Activated CD8-positive, alpha-beta memory T cell treated with anti-CD3 and anti-CD28 coated beads, Interleukin-2, amount 50 U/mL, for 4 hours (primary cell): Measurements from ENCODE around the gene METTL27.
"Not testable (repeated sequence)": the region's sequence is repeated elsewhere in the genome, so short reads cannot be mapped to it uniquely, and the experiment has no call there.

ENCODE experiments used
- DNase-seq: peaks from one replicate; pipeline ENCODE4 v3.0.0-alpha.2; 2020

METTL27 gene

DNA sequence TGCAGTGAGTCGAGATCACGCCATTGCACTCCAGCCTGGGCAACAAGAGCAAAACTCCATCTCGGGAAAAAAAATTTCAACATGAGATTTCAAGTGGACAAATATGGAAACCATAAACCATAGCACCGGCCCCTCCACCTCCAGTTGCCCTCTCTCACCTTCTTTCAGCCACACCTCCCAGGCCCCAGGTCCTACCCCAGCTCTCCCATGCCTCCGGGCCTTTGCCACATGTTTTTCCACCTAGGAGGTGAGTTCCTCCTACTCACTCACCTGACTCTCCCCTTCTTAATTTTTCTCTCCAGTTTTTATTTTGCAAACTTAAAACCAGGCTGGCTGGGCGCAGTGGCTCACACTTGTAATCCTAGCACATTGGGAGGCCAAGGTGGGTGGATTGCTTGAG lies 25.2 kb downstream of the METTL27 start:
- no peak for DNase-seq

DNA sequence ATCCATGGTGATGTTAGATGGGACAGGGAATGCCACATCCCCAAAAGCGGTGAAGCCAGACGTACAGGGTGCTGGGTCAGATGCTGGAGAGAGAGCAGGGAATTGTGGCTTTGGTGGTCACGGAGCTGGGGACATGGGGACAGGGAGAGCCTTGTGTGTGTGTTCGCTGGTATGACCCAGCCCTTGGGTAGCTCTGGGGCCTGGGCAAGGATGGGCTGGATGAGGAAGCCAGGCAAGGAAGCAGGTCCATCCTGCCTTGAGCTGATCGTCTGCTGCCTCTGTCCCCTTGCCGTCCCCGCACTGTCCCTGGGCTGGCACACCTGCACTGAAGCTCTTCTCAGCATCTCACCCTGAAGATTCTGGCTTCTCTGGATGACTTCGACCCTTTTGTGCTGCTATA lies 26.9 kb downstream of the METTL27 start:
- no peak for DNase-seq

DNA sequence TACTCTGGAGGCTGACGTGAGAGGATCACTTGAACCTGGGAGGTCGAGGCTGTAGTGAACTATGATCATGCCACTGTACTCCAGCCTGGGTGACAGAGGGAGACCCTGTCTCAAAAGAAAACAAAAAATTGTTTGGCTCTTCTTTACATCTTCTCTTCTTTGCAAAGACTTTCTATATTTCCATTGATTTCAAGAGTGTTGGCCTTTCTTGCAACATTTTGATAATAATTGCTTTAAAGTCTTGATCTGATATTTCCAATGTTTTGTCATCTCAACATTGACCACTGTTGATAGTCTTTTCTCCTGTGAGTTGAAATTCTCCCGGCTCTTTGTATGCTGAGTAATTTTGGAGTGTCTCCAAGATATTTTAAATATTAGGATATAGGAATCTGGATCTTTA lies 29.3 kb downstream of the METTL27 start:
- no peak for DNase-seq

DNA sequence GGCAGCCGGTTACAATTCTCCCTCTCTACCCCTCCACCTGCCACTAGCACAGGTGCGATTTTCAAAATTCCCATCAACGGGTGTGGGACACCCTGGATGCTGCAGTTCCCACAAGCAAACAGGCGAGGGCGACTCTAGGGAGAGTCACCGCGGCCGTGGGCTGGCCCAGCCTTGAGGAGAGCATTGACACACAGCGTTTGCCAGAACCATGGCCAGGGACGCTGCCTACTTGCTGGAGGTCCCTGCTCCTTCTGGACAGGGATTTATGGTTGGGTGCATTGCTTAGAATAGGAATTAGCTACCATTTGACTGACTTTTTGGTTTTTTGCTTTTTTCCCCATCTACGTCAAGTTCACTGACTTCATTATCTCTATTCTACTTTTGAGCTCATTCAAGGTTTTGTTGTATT lies 30.6 kb downstream of the METTL27 start:
- DNase-seq: peak; percentile 38

DNA sequence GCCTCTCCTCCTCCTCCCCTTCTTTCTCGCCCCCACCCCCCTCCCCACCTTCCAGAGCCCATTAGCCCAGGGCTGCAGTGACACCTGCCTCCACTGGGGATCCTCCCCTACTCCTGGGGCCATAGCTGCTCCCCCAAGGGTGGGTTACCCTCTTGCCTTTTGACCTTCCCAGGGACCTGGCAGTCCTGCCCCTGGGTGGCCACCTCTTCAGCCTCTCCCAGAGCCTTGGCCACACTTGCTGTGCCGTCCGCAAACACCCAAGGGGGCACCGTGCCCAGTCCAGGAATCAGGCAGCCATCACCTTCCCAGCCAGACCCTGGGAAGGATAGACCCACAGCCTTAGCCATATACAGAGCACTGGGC lies 31.3 kb downstream of the METTL27 start:
- no peak for DNase-seq

DNA sequence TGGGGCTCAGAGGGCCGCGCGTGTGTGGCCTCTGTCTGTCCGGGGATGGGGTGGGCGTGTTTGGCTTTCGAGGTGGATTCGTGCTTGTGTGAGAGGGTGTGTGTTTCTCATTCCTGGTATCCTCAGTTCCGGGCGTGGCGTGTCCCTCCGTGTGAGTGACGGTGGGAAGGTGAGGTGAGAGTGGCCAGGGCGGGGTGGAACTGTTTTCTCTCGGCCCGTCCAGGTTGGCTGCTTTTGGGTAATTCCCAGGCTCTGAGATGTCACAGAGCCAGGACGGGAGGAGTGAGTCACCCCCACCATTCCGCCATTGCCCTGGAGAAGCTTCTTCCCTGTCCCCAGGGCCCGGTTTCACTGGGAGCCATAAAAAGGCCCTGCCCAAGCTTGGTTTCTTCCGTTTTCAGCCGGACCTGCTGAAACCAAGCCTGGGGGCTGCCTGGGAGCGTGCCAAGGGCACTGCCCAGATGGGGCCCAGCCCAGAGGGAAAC lies 32.8 kb downstream of the METTL27 start:
- DNase-seq: no peak

DNA sequence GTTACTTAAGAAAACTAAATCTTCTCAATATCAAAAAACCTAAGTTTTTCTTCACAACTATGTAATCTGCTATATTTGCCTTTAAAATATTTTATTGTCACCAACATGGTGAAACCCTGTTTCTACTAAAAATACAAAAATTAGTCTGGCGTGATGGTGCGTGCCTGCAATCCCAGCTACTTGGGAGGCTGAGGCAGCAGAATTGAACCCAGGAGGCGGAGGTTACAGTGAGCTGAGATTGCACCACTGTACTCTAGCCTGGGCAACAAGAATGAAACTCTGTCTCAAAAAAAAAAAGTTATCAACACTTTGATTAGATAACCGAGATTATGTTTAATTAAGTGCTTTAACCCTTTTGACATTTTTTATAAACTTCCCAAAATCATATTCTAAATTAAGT lies 39.9 kb downstream of the METTL27 start:
- no peak for DNase-seq

DNA sequence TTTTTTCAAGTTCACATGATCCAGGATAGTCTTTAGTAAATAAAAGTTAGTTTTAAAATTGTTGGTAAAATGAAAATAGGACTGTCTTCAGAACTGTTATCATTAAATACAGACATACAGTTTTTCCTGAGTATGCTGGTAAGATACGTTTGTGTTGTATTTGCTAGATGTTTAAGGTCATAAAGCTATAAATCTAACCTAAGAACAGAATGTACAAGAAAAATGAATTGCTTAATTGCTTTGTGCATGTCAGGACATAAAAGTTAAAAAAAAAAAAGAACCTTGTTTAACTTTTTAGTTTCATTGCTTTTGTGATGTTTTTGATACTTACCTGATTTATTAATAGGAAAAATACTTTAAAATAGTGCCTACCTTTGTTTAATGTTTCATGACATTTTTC lies 40.7 kb downstream of the METTL27 start:
- no peak for DNase-seq

DNA sequence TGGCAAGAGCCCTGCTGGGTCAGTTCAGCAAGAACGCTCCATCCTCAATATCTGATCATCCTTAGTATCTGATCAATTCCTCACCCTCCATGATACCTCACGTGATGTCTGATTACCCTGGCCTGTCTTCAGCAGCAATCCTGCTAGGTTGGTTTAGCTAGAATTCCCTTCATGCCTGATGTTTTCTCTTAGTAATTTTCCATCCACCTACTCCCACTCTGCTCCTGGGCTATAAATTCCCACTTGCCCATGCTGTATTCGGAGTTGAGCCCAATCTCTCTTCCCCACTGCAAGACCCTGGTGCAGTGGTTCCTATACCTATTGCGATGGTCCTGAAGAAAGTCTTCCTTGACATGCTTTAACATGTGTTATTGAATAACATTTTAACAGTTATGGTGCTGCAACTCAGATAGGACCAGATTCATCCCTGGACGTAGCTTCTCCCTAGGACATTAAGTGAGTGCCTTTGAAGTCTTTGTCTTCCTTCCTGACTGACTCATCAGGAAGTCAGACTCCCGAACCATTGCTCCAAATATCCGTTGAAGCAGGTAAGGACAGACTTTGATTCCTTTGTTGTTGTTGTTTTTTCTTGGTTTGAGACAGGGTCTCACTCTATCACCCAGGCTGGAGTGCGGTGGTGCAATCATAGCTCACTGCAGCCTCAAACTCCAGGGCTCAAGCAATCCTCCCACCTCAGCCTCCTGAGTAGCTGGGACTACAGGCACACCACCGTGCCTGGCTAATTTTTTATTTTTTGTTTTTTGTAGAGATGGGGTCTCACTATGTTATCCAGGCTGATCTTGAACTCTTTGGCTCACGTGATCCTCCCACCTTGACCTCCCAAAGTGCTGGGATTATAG lies 42.8 kb downstream of the METTL27 start:
- DNase-seq: no peak

DNA sequence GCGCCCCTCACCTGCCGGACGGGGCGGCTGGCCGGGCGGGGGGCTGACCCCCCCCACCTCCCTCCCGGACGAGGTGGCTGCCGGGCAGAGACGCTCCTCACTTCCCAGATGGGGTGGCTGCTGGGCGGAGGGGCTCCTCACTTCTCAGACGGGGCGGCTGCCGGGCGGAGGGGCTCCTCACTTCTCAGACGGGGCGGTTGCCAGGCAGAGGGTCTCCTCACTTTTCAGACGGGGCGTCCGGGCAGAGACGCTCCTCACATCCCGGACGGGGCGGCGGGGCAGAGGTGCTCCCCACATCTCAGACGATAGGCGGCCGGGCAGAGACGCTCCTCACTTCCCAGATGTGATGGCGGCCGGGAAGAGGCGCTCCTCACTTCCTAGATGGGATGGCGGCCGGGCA lies 45.1 kb downstream of the METTL27 start:
- DNase-seq: not testable (repeated sequence)

DNA sequence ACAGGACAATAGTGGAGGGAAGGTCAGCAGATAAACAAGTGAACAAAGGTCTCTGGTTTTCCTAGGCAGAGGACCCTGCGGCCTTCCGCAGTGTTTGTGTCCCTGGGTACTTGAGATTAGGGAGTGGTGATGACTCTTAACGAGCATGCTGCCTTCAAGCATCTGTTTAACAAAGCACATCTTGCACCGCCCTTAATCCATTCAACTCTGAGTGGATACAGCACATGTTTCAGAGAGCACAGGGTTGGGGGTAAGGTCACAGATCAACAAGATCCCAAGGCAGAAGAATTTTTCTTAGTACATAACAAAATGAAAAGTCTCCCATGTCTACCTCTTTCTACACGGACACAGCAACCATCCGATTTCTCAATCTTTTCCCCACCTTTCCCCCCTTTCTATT lies 45.7 kb downstream of the METTL27 start:
- DNase-seq: not testable (repeated sequence)

DNA sequence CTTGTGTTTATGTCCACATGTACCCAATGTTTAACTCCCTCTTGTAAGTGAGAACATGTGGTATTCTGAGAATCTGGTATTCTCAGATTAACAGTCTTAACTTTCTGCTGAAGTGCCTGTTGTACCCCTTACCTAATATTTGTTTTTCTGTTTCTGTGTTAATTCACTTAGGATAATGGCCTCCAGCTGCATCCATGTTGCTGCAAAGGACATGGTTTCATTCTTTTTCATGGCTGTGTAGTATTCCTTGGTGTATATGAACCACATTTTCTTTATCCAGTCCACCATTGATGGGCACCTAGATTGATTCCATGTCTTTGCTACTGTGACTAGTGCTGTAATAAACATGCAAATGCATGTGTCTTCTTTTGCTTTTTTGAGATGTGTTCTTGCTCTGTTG lies 47.1 kb downstream of the METTL27 start:
- DNase-seq: not testable (repeated sequence)

DNA sequence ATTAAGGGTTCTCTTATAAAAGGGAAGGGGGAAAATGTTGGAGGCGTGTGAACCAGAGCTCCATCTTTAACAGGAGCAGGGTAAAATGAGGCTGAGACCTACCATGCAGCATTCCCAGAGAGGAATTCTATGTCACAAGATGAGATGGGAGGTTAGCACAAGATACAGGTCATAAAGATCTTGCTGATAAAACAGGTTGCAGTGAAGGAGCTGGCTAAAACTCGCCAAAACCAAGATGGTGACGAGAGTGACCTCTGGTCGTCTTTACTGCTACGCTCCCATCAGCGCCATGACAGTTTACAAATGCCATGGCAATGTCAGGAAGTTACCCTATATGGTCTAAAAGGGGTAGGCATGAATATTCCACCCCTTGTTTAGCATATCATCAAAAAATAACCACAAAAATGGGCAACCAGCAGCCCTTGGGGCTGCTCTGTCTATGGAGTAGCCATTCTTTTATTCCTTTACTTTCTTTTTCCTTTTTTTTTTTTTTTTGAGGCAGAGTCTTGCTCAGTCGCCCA lies 51.1 kb downstream of the METTL27 start:
- DNase-seq: not testable (repeated sequence)

DNA sequence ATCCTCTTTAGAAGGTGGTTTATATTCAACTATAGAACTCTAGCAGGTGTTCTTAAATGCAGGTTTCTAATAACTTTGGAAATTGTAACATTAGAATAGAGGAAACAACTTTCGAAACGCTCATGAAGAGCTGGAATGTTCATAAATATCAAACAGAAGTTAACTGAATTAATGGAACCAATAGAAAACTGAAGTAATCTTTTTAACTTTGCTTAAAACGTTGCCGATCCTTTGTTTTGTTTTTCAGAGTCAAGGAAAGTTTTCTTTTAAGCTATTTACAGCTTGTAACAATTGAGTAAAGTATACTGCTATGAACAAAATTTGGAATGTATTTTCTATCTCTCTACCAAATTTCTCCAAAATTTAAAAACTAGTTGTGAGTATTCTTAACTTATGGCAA lies 53.3 kb downstream of the METTL27 start:
- no peak for DNase-seq

DNA sequence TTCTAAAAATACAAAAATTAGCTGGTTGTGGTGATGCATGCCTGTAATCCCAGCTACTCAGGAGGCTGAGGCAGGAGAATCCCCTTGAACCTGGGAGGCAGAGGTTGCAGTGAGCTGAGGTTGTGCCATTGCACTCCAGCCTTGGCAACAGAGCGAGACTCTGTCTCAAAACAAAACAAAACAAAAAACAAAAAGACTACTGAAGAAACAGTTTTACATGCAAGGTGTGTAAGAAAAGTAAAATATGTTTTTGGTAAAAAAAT lies 54.6 kb downstream of the METTL27 start:
- not testable (repeated sequence) for DNase-seq

DNA sequence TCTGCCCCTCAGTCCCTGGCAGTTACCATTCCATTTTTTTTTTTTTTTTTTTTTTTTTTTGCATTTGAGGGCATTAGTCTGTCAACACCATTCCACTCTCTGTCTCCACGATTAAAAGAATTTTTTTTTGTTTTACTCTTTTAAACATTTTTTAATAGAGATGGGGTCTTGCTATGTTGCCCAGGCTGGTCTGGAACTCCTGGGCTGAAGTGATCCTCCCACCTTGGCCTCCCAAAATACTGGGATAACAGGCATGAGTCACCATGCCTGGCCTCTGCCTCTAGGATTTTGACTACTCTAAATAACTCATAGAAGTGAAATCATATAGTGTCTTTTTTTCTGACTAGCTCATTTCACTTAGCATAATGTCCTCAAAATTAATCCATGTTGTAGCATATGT lies 55.7 kb downstream of the METTL27 start:
- DNase-seq: no peak
